HepG2 (cell line): ENCODE results near the gene PRKAR1B. TPM values are rescaled to one million over a fixed set of nuclear protein-coding genes. Genes with fewer than 3 reads are reported as not detected.

Experiments
- ASH2L ChIP-seq: fragments of 300-600, 200-600 bp; sonication (generic); IDR thresholded peaks from 2 replicates; pipeline ENCODE4 v1.7.0; 2017; ENCODE audit warnings: low read depth, mild to moderate bottlenecking, moderate library complexity, mixed read lengths, low read length; ENCODE audit not compliant: insufficient read length
- ATAD3A ChIP-seq: sonication (generic); formaldehyde crosslinking; IDR thresholded peaks from 2 replicates; pipeline ENCODE4 v1.4.0; 2020; ENCODE audit warnings: missing genetic modification reagents
- CCDC6 ChIP-seq: sonication (generic); formaldehyde crosslinking; IDR thresholded peaks from 2 replicates; pipeline ENCODE4 v1.8.1; 2022; ENCODE audit warnings: mild to moderate bottlenecking, missing genetic modification reagents, moderate library complexity
- DRAP1 ChIP-seq: IDR thresholded peaks from 2 replicates; pipeline ENCODE4 v1.6.1; 2016; ENCODE audit warnings: missing genetic modification reagents, missing compliant biosample characterization
- GATAD2A ChIP-seq: IDR thresholded peaks from 2 replicates; pipeline ENCODE4 v1.6.1; 2016
- HOXA7 ChIP-seq: sonication (generic); formaldehyde crosslinking; IDR thresholded peaks from 2 replicates; pipeline ENCODE4 v1.8.1; 2022; ENCODE audit warnings: mild to moderate bottlenecking, missing genetic modification reagents, moderate library complexity
- KLF13 ChIP-seq: sonication (generic); formaldehyde crosslinking; IDR thresholded peaks from 2 replicates; pipeline ENCODE4 v1.4.0; 2020; ENCODE audit warnings: mild to moderate bottlenecking, missing genetic modification reagents
- NAIF1 ChIP-seq: sonication (generic); formaldehyde crosslinking; IDR thresholded peaks from 2 replicates; pipeline ENCODE4 v1.5.0; 2020; ENCODE audit warnings: mild to moderate bottlenecking, missing genetic modification reagents, borderline replicate concordance
- NCOR1 ChIP-seq: fragments of 200-600 bp; sonication (generic); IDR thresholded peaks from 2 replicates; pipeline ENCODE4 v1.7.0; 2017; ENCODE audit warnings: antibody characterized with exemption, low read length, borderline replicate concordance
- NFIC ChIP-seq: IDR thresholded peaks from 2 replicates; pipeline ENCODE4 v1.6.1; 2012; ENCODE audit warnings: mild to moderate bottlenecking, low read length, inconsistent platforms
- NR3C1 ChIP-seq: sonication (generic); formaldehyde crosslinking; IDR thresholded peaks from 2 replicates; pipeline ENCODE4 v1.4.0; 2020; ENCODE audit warnings: missing genetic modification reagents
- PLRG1 ChIP-seq: fragments of 450-650 bp; conservative IDR thresholded peaks from 2 replicates; pipeline ENCODE4 v1.6.1; 2016
- REL ChIP-seq: sonication (generic); formaldehyde crosslinking; conservative IDR thresholded peaks from 2 replicates; pipeline ENCODE4 v1.8.0; 2022; ENCODE audit warnings: mild to moderate bottlenecking, missing genetic modification reagents, moderate library complexity
- TBX2 ChIP-seq: sonication (generic); formaldehyde crosslinking; IDR thresholded peaks from 2 replicates; pipeline ENCODE4 v1.5.0; 2020; ENCODE audit warnings: missing genetic modification reagents, mild to moderate bottlenecking, borderline replicate concordance
- TCF7 ChIP-seq: sonication (generic); IDR thresholded peaks from 2 replicates; pipeline ENCODE4 v1.6.1; 2016; ENCODE audit warnings: antibody characterized with exemption, low read depth
- U2AF1 ChIP-seq: fragments of 200-400 bp; formaldehyde crosslinking; optimal IDR thresholded peaks from 2 replicates; pipeline ENCODE3; 2017; ENCODE audit warnings: mild to moderate bottlenecking, low read depth, low read length
- ZNF12 ChIP-seq: sonication (generic); formaldehyde crosslinking; IDR thresholded peaks from 2 replicates; pipeline ENCODE4 v1.5.0; 2020; ENCODE audit warnings: missing genetic modification reagents
- ZNF124 ChIP-seq: sonication (generic); formaldehyde crosslinking; IDR thresholded peaks from 2 replicates; pipeline ENCODE4 v1.4.0; 2020; ENCODE audit warnings: missing genetic modification reagents
- ZNF335 ChIP-seq: sonication (generic); formaldehyde crosslinking; IDR thresholded peaks from 2 replicates; pipeline ENCODE4 v1.4.0; 2020; ENCODE audit warnings: missing genetic modification reagents
- ZNF33B ChIP-seq: sonication (generic); formaldehyde crosslinking; IDR thresholded peaks from 2 replicates; pipeline ENCODE4 v1.5.1; 2020; ENCODE audit warnings: mild to moderate bottlenecking, missing genetic modification reagents
- ZNF572 ChIP-seq: sonication (generic); formaldehyde crosslinking; IDR thresholded peaks from 2 replicates; pipeline ENCODE4 v1.5.1; 2020; ENCODE audit warnings: mild to moderate bottlenecking, missing genetic modification reagents
- ZNF597 ChIP-seq: sonication (generic); formaldehyde crosslinking; IDR thresholded peaks from 2 replicates; pipeline ENCODE4 v1.5.0; 2020; ENCODE audit warnings: missing genetic modification reagents
- ZNF720 ChIP-seq: sonication (generic); formaldehyde crosslinking; IDR thresholded peaks from 2 replicates; pipeline ENCODE4 v1.4.0; 2020; ENCODE audit warnings: missing genetic modification reagents
- polyA plus RNA-seq, 8 experiments: library from polyadenylated mRNA; depleted of rRNA in 3 of 8; stranded (reverse) in 7 of 8; unstranded in 1 of 8; fragments of >200 nt; fragmentation: Illumina TruSeq in 4 of 8; extraction: Trizol in 4 of 8; gene quantifications; 2 replicates each; pipeline versions ENCODE4 v1.2.1 to v1.2.3, GENCODE V29; 2011 to 2016; ENCODE audit warnings: low read depth in 4 of 8, missing spikeins in 1 of 8, mixed read lengths in 1 of 8; ENCODE audit not compliant: insufficient read depth in 1 of 8
- total RNA-seq, 5 experiments: library from RNA; depleted of rRNA; stranded (reverse); fragments of >200 nt; fragmentation: Illumina TruSeq; extraction: Trizol; gene quantifications; 2 replicates each; pipeline ENCODE4 v1.2.3, GENCODE V29; 2016; ENCODE audit warnings: low read depth in 1 of 5
- TF ChIP-seq, protein P1 (sequence below): sonication (generic); formaldehyde crosslinking; IDR thresholded peaks from 2 replicates; pipeline ENCODE4 v1.4.0; 2020; ENCODE audit warnings: missing genetic modification reagents
- TF ChIP-seq, protein P2 (sequence below): sonication (generic); formaldehyde crosslinking; conservative IDR thresholded peaks from 2 replicates; pipeline ENCODE4 v1.8.0; 2022; ENCODE audit warnings: low read depth, missing genetic modification reagents
- TF ChIP-seq, protein P3 (sequence below): sonication (generic); formaldehyde crosslinking; IDR thresholded peaks from 2 replicates; pipeline ENCODE4 v1.5.0; 2020; ENCODE audit warnings: missing genetic modification reagents
- TF ChIP-seq, protein P4 (sequence below): sonication (generic); formaldehyde crosslinking; IDR thresholded peaks from 2 replicates; pipeline ENCODE4 v1.5.0; 2020; ENCODE audit warnings: mild to moderate bottlenecking, low read depth, missing genetic modification reagents, borderline replicate concordance

Gene PRKAR1B
- total and polyA plus RNA-seq, 2 of the 13 experiments (the other 11 are each of a cell fraction or from before 2014, with no cell fraction given), result 7.9 to 28.2 TPM

- TF ChIP-seq, protein P1, sequence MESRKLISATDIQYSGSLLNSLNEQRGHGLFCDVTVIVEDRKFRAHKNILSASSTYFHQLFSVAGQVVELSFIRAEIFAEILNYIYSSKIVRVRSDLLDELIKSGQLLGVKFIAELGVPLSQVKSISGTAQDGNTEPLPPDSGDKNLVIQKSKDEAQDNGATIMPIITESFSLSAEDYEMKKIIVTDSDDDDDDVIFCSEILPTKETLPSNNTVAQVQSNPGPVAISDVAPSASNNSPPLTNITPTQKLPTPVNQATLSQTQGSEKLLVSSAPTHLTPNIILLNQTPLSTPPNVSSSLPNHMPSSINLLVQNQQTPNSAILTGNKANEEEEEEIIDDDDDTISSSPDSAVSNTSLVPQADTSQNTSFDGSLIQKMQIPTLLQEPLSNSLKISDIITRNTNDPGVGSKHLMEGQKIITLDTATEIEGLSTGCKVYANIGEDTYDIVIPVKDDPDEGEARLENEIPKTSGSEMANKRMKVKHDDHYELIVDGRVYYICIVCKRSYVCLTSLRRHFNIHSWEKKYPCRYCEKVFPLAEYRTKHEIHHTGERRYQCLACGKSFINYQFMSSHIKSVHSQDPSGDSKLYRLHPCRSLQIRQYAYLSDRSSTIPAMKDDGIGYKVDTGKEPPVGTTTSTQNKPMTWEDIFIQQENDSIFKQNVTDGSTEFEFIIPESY (CRISPR knock-in tag), result peak; percentile 74
- TF ChIP-seq KLF13 (CRISPR knock-in tag) (no peak), TBX2 (CRISPR knock-in tag) (peak; percentile 59), NAIF1 (CRISPR knock-in tag) (no peak), GATAD2A (peak; percentile 77), CCDC6 (no peak), HOXA7 (CRISPR knock-in tag) (no peak), NFIC (no peak), ZNF597 (CRISPR knock-in tag) (no peak), ZNF720 (CRISPR knock-in tag) (no peak), ZNF335 (CRISPR knock-in tag) (0 out of 2 replicates have a peak, but pooled peaks have one; percentile 83), REL (no peak), ZNF12 (CRISPR knock-in tag) (peak; percentile 95), DRAP1 (CRISPR knock-in tag) (peak; percentile 44; the same call in 1 of the 2 replicates), U2AF1 (no peak), NCOR1 (peak; percentile 52), PLRG1 (no peak), ASH2L (peak; percentile 35), ZNF124 (no peak), ATAD3A (no peak), NR3C1 (CRISPR knock-in tag) (no peak), ZNF572 (peak; percentile 55; the same call in 1 of the 2 replicates), TCF7 (no peak), ZNF33B (CRISPR knock-in tag) (no peak)
- TF ChIP-seq, protein P2, sequence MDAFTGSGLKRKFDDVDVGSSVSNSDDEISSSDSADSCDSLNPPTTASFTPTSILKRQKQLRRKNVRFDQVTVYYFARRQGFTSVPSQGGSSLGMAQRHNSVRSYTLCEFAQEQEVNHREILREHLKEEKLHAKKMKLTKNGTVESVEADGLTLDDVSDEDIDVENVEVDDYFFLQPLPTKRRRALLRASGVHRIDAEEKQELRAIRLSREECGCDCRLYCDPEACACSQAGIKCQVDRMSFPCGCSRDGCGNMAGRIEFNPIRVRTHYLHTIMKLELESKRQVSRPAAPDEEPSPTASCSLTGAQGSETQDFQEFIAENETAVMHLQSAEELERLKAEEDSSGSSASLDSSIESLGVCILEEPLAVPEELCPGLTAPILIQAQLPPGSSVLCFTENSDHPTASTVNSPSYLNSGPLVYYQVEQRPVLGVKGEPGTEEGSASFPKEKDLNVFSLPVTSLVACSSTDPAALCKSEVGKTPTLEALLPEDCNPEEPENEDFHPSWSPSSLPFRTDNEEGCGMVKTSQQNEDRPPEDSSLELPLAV (CRISPR knock-in tag), result no peak
- TF ChIP-seq, protein P3, sequence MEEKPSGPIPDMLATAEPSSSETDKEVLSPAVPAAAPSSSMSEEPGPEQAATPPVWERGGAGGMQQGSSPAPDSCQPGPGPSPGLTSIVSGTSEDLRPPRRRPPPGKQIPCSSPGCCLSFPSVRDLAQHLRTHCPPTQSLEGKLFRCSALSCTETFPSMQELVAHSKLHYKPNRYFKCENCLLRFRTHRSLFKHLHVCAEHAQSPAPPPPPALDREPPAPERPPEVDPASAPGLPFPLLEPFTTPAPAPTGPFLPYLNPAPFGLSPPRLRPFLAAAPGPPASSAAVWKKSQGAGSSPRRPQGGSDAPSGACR (CRISPR knock-in tag), result peak; percentile 89
- TF ChIP-seq, protein P4, sequence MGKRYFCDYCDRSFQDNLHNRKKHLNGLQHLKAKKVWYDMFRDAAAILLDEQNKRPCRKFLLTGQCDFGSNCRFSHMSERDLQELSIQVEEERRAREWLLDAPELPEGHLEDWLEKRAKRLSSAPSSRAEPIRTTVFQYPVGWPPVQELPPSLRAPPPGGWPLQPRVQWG, result no peak
Observed at GRCh38 chr7:732094-732541, 5.0 kb upstream of the PRKAR1B start (continued).
